Transverse colon (tissue), 4 donors: ENCODE measurements around the gene TENM4.

Source experiments
- POLR2A ChIP-seq: fragments of 450-650 bp; IDR thresholded peaks from one replicate; pipeline ENCODE4 v1.6.1; 2016; ENCODE audit warnings: antibody characterized with exemption, mild to moderate bottlenecking, moderate library complexity
- POLR2AphosphoS5 ChIP-seq, 3 donors: sonication (generic); formaldehyde crosslinking; IDR thresholded peaks; one replicate each; pipeline ENCODE4 v1.6.1; 2016; ENCODE audit warnings: antibody characterized with exemption in 3 of 3
- TF ChIP-seq, protein P1 (sequence below), 5 experiments: fragments of 200-600 bp in 3 of 5; fragments of 450-650 bp in 2 of 5; sonication (generic) in 3 of 5; IDR thresholded peaks; 1 replicate in 2 of 5; 2 replicates in 3 of 5; pipeline ENCODE4 v1.5.1; 2016 to 2017; ENCODE audit warnings: antibody characterized with exemption in 5 of 5, inconsistent platforms in 3 of 5, mild to moderate bottlenecking in 2 of 5, moderate library complexity in 1 of 5

DNA sequence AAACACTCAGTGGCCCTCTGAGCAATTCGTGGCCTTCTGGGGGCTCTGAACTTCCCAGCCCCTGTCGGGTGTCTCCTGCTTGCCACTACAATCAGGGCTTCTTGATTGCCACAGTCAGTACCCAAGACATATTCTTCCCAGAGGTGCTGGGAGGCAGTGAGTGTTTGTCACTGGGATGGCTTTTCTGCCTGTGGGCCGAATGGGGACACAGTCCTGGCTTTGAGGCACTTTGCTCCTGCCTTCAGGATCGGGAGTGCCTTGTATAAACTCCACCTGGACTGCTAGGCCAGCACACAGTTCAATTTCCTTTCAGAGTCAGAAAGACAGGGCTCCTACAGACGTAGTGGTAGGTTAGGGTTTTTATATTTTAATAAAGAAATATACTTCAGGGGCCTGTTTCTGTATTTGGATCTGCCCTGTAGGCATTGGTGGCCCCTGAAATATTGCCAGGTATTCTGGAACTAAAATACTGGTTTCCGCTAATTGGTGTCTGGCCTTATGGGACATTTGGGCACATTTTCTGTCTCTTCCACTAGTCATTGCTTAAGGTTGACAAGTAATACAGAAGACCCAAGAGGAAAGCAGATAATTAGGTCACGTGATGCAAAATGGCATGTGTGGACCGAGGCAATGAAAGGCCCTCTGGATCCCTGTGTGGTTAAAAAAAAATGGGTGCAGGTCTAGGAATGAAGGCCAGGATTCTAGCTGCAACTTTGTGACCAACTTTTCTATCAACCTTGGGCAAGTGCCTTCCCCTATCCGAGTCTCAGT, 767.8 kb downstream of the TENM4 start:
- TF ChIP-seq, protein P1, sequence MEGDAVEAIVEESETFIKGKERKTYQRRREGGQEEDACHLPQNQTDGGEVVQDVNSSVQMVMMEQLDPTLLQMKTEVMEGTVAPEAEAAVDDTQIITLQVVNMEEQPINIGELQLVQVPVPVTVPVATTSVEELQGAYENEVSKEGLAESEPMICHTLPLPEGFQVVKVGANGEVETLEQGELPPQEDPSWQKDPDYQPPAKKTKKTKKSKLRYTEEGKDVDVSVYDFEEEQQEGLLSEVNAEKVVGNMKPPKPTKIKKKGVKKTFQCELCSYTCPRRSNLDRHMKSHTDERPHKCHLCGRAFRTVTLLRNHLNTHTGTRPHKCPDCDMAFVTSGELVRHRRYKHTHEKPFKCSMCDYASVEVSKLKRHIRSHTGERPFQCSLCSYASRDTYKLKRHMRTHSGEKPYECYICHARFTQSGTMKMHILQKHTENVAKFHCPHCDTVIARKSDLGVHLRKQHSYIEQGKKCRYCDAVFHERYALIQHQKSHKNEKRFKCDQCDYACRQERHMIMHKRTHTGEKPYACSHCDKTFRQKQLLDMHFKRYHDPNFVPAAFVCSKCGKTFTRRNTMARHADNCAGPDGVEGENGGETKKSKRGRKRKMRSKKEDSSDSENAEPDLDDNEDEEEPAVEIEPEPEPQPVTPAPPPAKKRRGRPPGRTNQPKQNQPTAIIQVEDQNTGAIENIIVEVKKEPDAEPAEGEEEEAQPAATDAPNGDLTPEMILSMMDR (IDR thresholded peaks at IDR 0.05) = no peak
- TF ChIP-seq POLR2A = no peak
- no peak for TF ChIP-seq POLR2AphosphoS5 (IDR thresholded peaks at IDR 0.05)
